GM11168 (cell line): ENCODE results near the gene MREG.

Source experiments
- in situ Hi-C: fragments of 300-500 bp; cut with MboI; formaldehyde crosslinking; loops from one replicate; pipeline ENCODE4 v1.12.0; 2022; ENCODE audit warnings: low sequenced_read_pairs; ENCODE audit not compliant: unreplicated experiment

Gene MREG

GRCh38 chr2:215900843-215901242 lies 112.5 kb downstream of the MREG start:
- in situ Hi-C loops, result no loop called here

GRCh38 chr2:215900203-215900611 lies 113.1 kb downstream of the MREG start:
- in situ Hi-C loops, result no loop called here

GRCh38 chr2:215899141-215900074 lies 113.9 kb downstream of the MREG start:
- in situ Hi-C loops, result no loop called here

DNA sequence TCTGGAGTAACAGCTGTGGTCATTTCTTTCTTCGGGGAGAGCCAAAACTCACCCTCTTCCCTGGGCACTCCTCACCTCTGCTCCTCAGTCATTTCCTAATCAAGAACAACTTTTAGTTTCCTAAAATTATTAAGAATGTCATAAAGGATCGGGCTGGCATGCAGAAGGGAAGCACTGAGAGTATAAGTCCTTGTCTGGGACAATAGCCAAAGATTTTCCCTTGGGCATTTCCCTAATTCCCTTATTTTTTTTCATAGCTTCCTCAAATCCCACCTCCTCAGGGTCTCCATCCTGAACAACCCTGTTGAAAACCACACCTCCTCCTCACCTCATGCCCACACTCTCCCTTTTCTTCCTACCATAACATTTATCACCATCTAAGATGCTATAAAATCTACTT lies 115.0 kb downstream of the MREG start:
- in situ Hi-C loops, result no loop called here

GRCh38 chr2:215896921-215897320 lies 116.4 kb downstream of the MREG start:
- in situ Hi-C loops, result no loop called here

GRCh38 chr2:215895330-215895729 lies 118.0 kb downstream of the MREG start:
- in situ Hi-C loops, result no loop called here
